Large intestine (tissue), 3 donors: ENCODE data around the gene RESF1. TPM values are rescaled to one million over a fixed set of nuclear protein-coding genes. Genes with fewer than 3 reads are reported as not detected.

Experiments used
- DNase-seq, 2 donors: peaks; one replicate each; pipeline versions ENCODE4 v3.0.0 to v3.0.0-alpha.2; 2013
- H3K27ac ChIP-seq: one replicate; pipeline ENCODE4 v1.5.1; 2013; ENCODE audit warnings: low read length
- H3K27me3 ChIP-seq: 2 replicates; pipeline ENCODE4 v1.6.1; 2013; ENCODE audit warnings: low read length; ENCODE audit not compliant: control insufficient read depth, insufficient read depth
- H3K36me3 ChIP-seq: 2 replicates; pipeline ENCODE4 v1.6.1; 2013; ENCODE audit warnings: low read length; ENCODE audit not compliant: control insufficient read depth, insufficient read depth
- H3K4me1 ChIP-seq: one replicate; pipeline ENCODE4 v1.6.1; 2013; ENCODE audit warnings: low read length; ENCODE audit not compliant: control insufficient read depth, insufficient read depth
- H3K4me3 ChIP-seq: one replicate; pipeline ENCODE4 v1.5.1; 2013; ENCODE audit warnings: low read length
- H3K9me3 ChIP-seq: one replicate; pipeline ENCODE4 v1.6.1; 2013; ENCODE audit warnings: mild to moderate bottlenecking, low read depth, low read length, moderate library complexity; ENCODE audit not compliant: control insufficient read depth
- WGBS: methylation state at CpG from one replicate; pipeline ENCODE4 v1.1.5; 2013; ENCODE audit warnings: low lambda C conversion rate; ENCODE audit not compliant: insufficient coverage; 5-methylcytosine and 5-hydroxymethylcytosine counted together
- polyA plus RNA-seq: library from polyadenylated mRNA; unstranded; fragments of 120-200 nt; gene quantifications from one replicate; pipeline ENCODE4 v1.2.1, GENCODE V29; 2013

RESF1 gene
- polyA plus RNA-seq, 1 donor = 68.6 TPM

- H3K27me3 ChIP-seq = no peaks in the 10 kb centered on the region
- peak; percentile 39 to 48 for DNase-seq
- H3K27ac ChIP-seq = no peak overlapping the region
- no peak overlapping the region for H3K4me3 ChIP-seq
- no CpG with 5 or more reads among the region's 11 CpGs for WGBS
- H3K36me3 ChIP-seq = no peaks in the 10 kb centered on the region
- no peaks in the 10 kb centered on the region for H3K9me3 ChIP-seq
- H3K4me1 ChIP-seq = no peaks in the 10 kb centered on the region
Observed at GRCh38 chr12:32005496-32006125, 46.4 kb downstream of the RESF1 start.

Other genes starting within 250 kb of the RESF1 start
- gene AMN1, start 230.4 kb upstream of the RESF1 start, polyA plus RNA-seq = 10.7 TPM
- 15.4 TPM for gene BICD1, start 147.4 kb downstream of the RESF1 start, polyA plus RNA-seq